ENCODE measurements around the gene ZSCAN32.

ZSCAN32 gene

DNA sequence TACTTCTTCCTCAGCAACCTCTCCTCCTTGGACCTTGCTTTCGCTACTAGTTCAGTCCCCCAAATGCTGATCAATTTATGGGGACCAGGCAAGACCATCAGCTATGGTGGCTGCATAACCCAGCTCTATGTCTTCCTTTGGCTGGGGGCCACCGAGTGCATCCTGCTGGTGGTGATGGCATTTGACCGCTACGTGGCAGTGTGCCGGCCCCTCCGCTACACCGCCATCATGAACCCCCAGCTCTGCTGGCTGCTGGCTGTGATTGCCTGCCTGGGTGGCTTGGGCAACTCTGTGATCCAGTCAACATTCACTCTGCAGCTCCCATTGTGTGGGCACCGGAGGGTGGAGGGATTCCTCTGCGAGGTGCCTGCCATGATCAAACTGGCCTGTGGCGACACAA is 44.7 kb downstream of the ZSCAN32 start:
- no peak for DNase-seq (ENCODE audit: low spot score)

DNA sequence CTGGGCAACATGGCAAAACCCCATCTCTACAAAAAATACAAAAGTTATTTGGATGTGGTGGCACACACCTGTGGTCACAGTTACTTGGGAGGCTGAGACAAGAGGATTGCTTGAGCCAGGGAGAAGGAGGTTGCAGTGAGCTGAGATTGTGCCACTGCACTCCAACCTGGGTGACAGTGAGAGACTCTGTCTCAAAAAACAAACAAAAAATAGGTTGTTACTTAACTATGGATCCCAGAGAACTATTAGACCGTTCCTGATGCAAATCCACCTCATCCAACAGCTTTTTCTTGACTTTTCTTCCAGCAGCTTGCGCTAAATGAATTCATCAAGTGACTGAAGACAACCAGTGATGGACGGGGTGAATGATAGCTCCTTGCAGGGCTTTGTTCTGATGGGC is 45.2 kb downstream of the ZSCAN32 start, which contains the start of gene OR2C1:
TSS of gene OR2C1 (plus strand) at position 301 of the 400 bp plus-strand sequence. CDS start at position 353, 52 bp downstream.
- DNase-seq (ENCODE audit: low spot score): no peak

DNA sequence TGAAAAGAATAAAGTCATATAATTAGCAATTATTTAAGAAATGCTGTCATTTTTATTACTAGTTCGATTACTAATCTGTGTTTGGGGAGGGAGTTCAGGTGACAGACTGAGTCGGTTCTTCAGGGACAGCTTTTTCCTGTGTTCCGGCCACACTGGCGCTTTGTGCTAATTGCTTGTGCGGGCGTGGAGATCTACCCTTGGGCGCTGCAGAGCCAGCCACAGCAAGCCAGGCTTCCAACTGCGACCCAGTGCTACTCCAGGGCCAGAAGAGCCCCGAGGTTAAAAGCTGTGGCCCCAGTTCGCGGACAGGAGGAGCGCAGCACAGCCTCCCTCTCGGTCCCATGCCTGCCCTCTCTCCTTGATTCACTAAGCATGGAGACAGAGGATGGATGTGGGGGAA is 51.6 kb downstream of the ZSCAN32 start:
- no peak for DNase-seq (ENCODE audit: low spot score)

GRCh38 chr16:3348547-3349167 is 52.1 kb downstream of the ZSCAN32 start:
- no peak for DNase-seq (ENCODE audit: low spot score)

DNA sequence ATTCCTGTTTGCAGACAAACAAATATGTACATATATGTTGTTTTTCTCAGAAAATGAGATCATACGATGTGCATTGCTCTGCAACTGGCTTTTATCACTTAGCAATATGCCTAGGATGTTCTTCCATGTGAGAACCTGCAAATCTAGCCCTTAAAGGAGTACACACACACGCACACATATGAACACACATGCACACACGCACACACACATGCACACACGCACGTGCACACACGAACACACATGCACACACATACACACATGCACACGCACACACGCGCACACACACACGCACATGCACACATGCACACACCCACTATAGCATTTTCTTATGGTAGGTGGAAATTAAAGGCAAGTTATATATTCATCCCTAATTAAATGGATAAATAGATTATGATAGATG is 53.2 kb downstream of the ZSCAN32 start:
- no peak for DNase-seq (ENCODE audit: low spot score)

- no peak for DNase-seq (ENCODE audit: low spot score)
These were observed 54.8 kb downstream of the ZSCAN32 start for GRCh38 chr16:3346041-3346440.
